K562 (cell line): ENCODE results near the gene GPHA2.

ENCODE experiments used
- CREB1 ChIP-seq, 2 experiments: sonication (generic) in 1 of 2; formaldehyde crosslinking in 1 of 2; IDR thresholded peaks; 2 replicates each; pipeline versions ENCODE4 v1.6.1 to v1.8.0; 2012 to 2022; ENCODE audit warnings: inconsistent platforms in 1 of 2, mild to moderate bottlenecking in 1 of 2, missing genetic modification reagents in 1 of 2, moderate library complexity in 1 of 2
- EP300 ChIP-seq: IDR thresholded peaks from 2 replicates; pipeline ENCODE4 v1.6.1; 2012; ENCODE audit warnings: low read length, improper control_type of control experiment
- EZH2 ChIP-seq: IDR thresholded peaks from 2 replicates; pipeline ENCODE4 v1.6.1; 2012; ENCODE audit warnings: low read depth, mild to moderate bottlenecking, inconsistent platforms, low read length, borderline replicate concordance
- HDGF ChIP-seq: fragments of 450-650 bp; IDR thresholded peaks from 2 replicates; pipeline ENCODE4 v1.6.1; 2016
- MAFK ChIP-seq: IDR thresholded peaks from 2 replicates; pipeline ENCODE4 v1.6.1; 2011; ENCODE audit warnings: low read length, improper control_type of control experiment
- MEF2D ChIP-seq: conservative IDR thresholded peaks from 2 replicates; pipeline ENCODE4 v1.6.1; 2016; ENCODE audit warnings: low read depth, missing genetic modification characterization, missing compliant biosample characterization
- NELFE ChIP-seq: IDR thresholded peaks from 2 replicates; pipeline ENCODE4 v1.6.1; 2011; ENCODE audit warnings: mild to moderate bottlenecking; ENCODE audit not compliant: insufficient read depth, insufficient read length
- YY1 ChIP-seq, 3 experiments: IDR thresholded peaks; 2 replicates each; pipeline ENCODE4 v1.6.1; 2011; ENCODE audit warnings: low read length in 2 of 3, mild to moderate bottlenecking in 2 of 3, moderate library complexity in 2 of 3, borderline replicate concordance in 1 of 3, control low read depth in 1 of 3, low read depth in 1 of 3; ENCODE audit not compliant: insufficient read depth in 3 of 3, insufficient replicate concordance in 2 of 3, control insufficient read depth in 1 of 3, insufficient read length in 1 of 3; ENCODE audit errors: extremely low read depth in 1 of 3
- ZNF140 ChIP-seq: fragments of 250-450 bp; sonication (Bioruptor Pico); IDR thresholded peaks from 2 replicates; pipeline ENCODE4 v1.8.0; 2021; ENCODE audit warnings: moderate library complexity, mild to moderate bottlenecking, inconsistent platforms
- ZNF274 ChIP-seq: IDR thresholded peaks from 2 replicates; pipeline ENCODE4 v1.6.1; 2011; ENCODE audit warnings: low read depth, mild to moderate bottlenecking, low read length, moderate library complexity, borderline replicate concordance
- ZNF507 ChIP-seq: conservative IDR thresholded peaks from 2 replicates; pipeline ENCODE4 v1.6.1; 2017; ENCODE audit warnings: missing genetic modification characterization, missing compliant biosample characterization
- TF ChIP-seq, protein P1 (sequence below): fragments of 450-650 bp; IDR thresholded peaks from 2 replicates; pipeline ENCODE4 v1.6.1; 2017; ENCODE audit warnings: antibody characterized with exemption, mild to moderate bottlenecking
- TF ChIP-seq, protein P2 (sequence below): sonication (generic); formaldehyde crosslinking; IDR thresholded peaks from 2 replicates; pipeline ENCODE4 v1.5.0; 2020; ENCODE audit warnings: missing genetic modification reagents

DNA sequence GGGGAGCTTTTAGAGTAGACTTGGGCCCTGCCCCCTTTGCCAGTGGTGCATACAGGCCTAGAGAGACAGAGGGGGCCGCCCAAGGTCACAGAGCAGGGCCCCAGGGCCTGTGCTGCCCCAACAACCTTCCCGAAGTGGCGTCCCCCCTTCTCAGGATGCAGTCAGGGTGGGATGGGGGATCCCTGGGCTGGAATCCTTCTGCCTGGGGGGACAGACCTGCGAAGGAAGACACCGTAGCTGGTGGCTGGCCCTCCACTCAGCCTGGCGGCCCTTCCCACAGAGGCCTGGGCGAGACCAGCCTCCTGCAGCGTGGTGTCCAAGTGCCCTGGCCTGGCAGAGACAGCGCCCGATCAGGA is 42.9 kb downstream of the GPHA2 start:
- TF ChIP-seq ZNF140 (CRISPR knock-in tag) (no peak), ZNF274 (no peak), MAFK (no peak), CREB1 (IDR thresholded peaks at IDR 0.05) (no peak), CREB1 (CRISPR knock-in tag; IDR thresholded peaks at IDR 0.05) (no peak), MEF2D (tag) (no peak), ZNF507 (no peak), NELFE (no peak), EP300 (no peak), YY1 (IDR thresholded peaks at IDR 0.05; ENCODE audit: borderline replicate concordance in 1 of 3, control insufficient read depth in 1 of 3, extremely low read depth in 1 of 3, insufficient read depth in 3 of 3, insufficient read length in 1 of 3, insufficient replicate concordance in 2 of 3, low read depth in 1 of 3, low read length in 2 of 3) (no peak), HDGF (no peak), EZH2 (no peak)
- TF ChIP-seq, protein P1, sequence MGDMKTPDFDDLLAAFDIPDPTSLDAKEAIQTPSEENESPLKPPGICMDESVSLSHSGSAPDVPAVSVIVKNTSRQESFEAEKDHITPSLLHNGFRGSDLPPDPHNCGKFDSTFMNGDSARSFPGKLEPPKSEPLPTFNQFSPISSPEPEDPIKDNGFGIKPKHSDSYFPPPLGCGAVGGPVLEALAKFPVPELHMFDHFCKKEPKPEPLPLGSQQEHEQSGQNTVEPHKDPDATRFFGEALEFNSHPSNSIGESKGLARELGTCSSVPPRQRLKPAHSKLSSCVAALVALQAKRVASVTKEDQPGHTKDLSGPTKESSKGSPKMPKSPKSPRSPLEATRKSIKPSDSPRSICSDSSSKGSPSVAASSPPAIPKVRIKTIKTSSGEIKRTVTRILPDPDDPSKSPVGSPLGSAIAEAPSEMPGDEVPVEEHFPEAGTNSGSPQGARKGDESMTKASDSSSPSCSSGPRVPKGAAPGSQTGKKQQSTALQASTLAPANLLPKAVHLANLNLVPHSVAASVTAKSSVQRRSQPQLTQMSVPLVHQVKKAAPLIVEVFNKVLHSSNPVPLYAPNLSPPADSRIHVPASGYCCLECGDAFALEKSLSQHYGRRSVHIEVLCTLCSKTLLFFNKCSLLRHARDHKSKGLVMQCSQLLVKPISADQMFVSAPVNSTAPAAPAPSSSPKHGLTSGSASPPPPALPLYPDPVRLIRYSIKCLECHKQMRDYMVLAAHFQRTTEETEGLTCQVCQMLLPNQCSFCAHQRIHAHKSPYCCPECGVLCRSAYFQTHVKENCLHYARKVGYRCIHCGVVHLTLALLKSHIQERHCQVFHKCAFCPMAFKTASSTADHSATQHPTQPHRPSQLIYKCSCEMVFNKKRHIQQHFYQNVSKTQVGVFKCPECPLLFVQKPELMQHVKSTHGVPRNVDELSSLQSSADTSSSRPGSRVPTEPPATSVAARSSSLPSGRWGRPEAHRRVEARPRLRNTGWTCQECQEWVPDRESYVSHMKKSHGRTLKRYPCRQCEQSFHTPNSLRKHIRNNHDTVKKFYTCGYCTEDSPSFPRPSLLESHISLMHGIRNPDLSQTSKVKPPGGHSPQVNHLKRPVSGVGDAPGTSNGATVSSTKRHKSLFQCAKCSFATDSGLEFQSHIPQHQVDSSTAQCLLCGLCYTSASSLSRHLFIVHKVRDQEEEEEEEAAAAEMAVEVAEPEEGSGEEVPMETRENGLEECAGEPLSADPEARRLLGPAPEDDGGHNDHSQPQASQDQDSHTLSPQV, result no peak
- TF ChIP-seq, protein P2, sequence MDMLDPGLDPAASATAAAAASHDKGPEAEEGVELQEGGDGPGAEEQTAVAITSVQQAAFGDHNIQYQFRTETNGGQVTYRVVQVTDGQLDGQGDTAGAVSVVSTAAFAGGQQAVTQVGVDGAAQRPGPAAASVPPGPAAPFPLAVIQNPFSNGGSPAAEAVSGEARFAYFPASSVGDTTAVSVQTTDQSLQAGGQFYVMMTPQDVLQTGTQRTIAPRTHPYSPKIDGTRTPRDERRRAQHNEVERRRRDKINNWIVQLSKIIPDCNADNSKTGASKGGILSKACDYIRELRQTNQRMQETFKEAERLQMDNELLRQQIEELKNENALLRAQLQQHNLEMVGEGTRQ (CRISPR knock-in tag), result no peak
